Astrocyte (in vitro differentiated cells and primary cell): Measurements from ENCODE around the gene CENPT. TPM values are rescaled to one million over a fixed set of nuclear protein-coding genes. Genes with fewer than 3 reads are reported as not detected.

Source experiments
- DNase-seq: peaks from one replicate; pipeline ENCODE4 v3.0.0-alpha.2; 2010; ENCODE audit warnings: low read depth
- FAIRE-seq: peaks from 2 replicates; lab custom pipeline; 2011; peaks lifted over from hg19 to GRCh38; lab: Jason Lieb, UNC
- H2AFZ ChIP-seq: 2 replicates; pipeline ENCODE4 v1.6.0; 2012; ENCODE audit warnings: low read depth, low read length, inconsistent platforms
- H3K27ac ChIP-seq: 2 replicates; pipeline ENCODE4 v1.5.1; 2011; ENCODE audit warnings: low read depth, low read length, inconsistent platforms
- H3K27me3 ChIP-seq: 2 replicates; pipeline ENCODE4 v1.6.0; 2011; ENCODE audit warnings: low read length, inconsistent platforms; ENCODE audit not compliant: insufficient read depth
- H3K36me3 ChIP-seq: 2 replicates; pipeline ENCODE4 v1.5.1; 2011; ENCODE audit warnings: low read length, inconsistent platforms; ENCODE audit not compliant: insufficient read depth
- H3K4me1 ChIP-seq: 2 replicates; pipeline ENCODE4 v1.5.1; 2011; ENCODE audit warnings: low read length, inconsistent platforms; ENCODE audit not compliant: insufficient read depth
- H3K4me2 ChIP-seq: 2 replicates; pipeline ENCODE4 v1.6.0; 2012; ENCODE audit warnings: low read length, inconsistent platforms
- H3K4me3 ChIP-seq: 2 replicates; pipeline ENCODE4 v1.5.1; 2011; ENCODE audit warnings: low read depth, mild to moderate bottlenecking, low read length, inconsistent platforms; ENCODE audit not compliant: insufficient read depth
- H3K79me2 ChIP-seq: 2 replicates; pipeline ENCODE4 v1.6.0; 2012; ENCODE audit warnings: mild to moderate bottlenecking, low read length, inconsistent platforms; ENCODE audit not compliant: insufficient read depth
- H3K9ac ChIP-seq: 2 replicates; pipeline ENCODE4 v1.6.0; 2012; ENCODE audit warnings: mild to moderate bottlenecking, low read length, inconsistent platforms
- H3K9me3 ChIP-seq: 2 replicates; pipeline ENCODE4 v1.5.1; 2012; ENCODE audit warnings: low read depth, mild to moderate bottlenecking, low read length, inconsistent platforms; ENCODE audit not compliant: insufficient read depth
- H4K20me1 ChIP-seq: 2 replicates; pipeline ENCODE4 v1.6.0; 2012; ENCODE audit warnings: low read length, inconsistent platforms; ENCODE audit not compliant: insufficient read depth
- H3K27ac Mint-ChIP-seq: one replicate; pipeline ENCODE4 v1.8.0; 2021; ENCODE audit warnings: mild to moderate bottlenecking, mixed read lengths; ENCODE audit not compliant: unreplicated experiment
- H3K27me3 Mint-ChIP-seq: one replicate; pipeline ENCODE4 v1.8.0; 2021; ENCODE audit warnings: low read depth, mixed read lengths; ENCODE audit not compliant: unreplicated experiment
- H3K36me3 Mint-ChIP-seq: one replicate; pipeline ENCODE4 v1.8.0; 2021; ENCODE audit warnings: low read depth, mixed read lengths; ENCODE audit not compliant: unreplicated experiment
- H3K4me1 Mint-ChIP-seq: one replicate; pipeline ENCODE4 v1.8.0; 2021; ENCODE audit warnings: low read depth, mixed read lengths; ENCODE audit not compliant: unreplicated experiment
- H3K4me3 Mint-ChIP-seq: one replicate; pipeline ENCODE4 v1.8.0; 2021; ENCODE audit warnings: mild to moderate bottlenecking, moderate library complexity, mixed read lengths; ENCODE audit not compliant: unreplicated experiment
- H3K9me3 Mint-ChIP-seq: one replicate; pipeline ENCODE4 v1.8.0; 2021; ENCODE audit warnings: mild to moderate bottlenecking, mixed read lengths; ENCODE audit not compliant: unreplicated experiment
- CTCF ChIP-seq: IDR thresholded peaks from 2 replicates; pipeline ENCODE4 v1.5.1; 2011; ENCODE audit warnings: low read depth, mild to moderate bottlenecking, inconsistent platforms, low read length, moderate library complexity; ENCODE audit not compliant: insufficient read depth
- EZH2 ChIP-seq: IDR thresholded peaks from 2 replicates; pipeline ENCODE4 v1.6.1; 2012; ENCODE audit warnings: mild to moderate bottlenecking, low read length, inconsistent platforms; ENCODE audit not compliant: insufficient read depth
- total RNA-seq: library from RNA; stranded (reverse); gene quantifications from 2 replicates; pipeline ENCODE4 v1.2.1, GENCODE V29; 2021

CENPT gene
- total RNA-seq, 1 donor from 2014 or later = 79.3 TPM

GRCh38 chr16:67822511-67822910 lies 25.0 kb downstream of the CENPT start:
- TF ChIP-seq EZH2 (no peak), CTCF (no peak)
- H3K27ac Mint-ChIP-seq = no peak overlapping the region
- no peak for FAIRE-seq

DNA sequence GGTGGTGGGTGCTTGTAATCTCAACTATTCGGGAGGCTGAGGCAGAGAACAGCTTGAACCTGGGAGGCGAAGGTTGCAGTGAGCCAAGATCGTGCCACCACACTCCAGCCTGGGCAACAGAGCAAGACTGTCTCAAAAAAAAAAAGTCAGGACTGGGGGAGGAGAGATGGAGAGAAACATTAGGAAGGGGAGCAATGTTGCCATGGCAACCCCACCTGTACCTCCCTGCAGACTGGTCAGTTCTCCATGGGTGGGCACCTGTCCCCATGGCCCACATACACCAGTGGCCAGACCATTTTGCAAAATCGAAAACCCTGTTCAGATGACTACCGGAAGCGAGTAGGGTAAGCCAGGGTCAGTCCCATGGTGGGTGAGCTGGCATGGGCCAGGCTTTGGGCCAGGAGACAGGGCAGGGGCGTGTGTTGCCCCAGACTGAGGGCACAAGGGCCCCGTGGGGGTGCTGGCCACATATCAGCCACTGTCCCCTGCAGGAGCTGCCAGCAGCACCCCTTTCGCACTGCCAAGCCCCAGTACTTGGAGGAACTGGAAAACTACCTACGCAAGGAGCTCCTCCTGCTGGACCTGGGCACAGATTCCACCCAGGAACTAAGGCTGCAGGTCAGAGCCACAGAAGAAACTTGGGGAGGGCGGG lies 26.8 kb downstream of the CENPT start:
- Histone ChIP-seq H3K4me2 (no peak overlapping the region), H3K4me1 (no peaks in the 10 kb centered on the region), H4K20me1 (peaks cover 5% of the 10 kb centered on the region), H3K9ac (no peak overlapping the region), H3K27me3 (no peaks in the 10 kb centered on the region), H2AFZ (no peak overlapping the region), H3K79me2 (no peaks in the 10 kb centered on the region), H3K27ac (no peak overlapping the region), H3K9me3 (no peaks in the 10 kb centered on the region), H3K4me3 (no peak overlapping the region), H3K36me3 (no peaks in the 10 kb centered on the region)
- Mint-ChIP-seq H3K27ac (peak overlapping the region; percentile 47), H3K4me3 (no peak overlapping the region), H3K9me3 (peaks cover 2% of the 10 kb centered on the region), H3K4me1 (peaks cover 6% of the 10 kb centered on the region), H3K27me3 (no peaks in the 10 kb centered on the region), H3K36me3 (peaks cover 8% of the 10 kb centered on the region)
- TF ChIP-seq EZH2 (no peak), CTCF (no peak)
- no peak for DNase-seq
- no peak for FAIRE-seq

More at GRCh38 chr16:67822511-67822910, 25.0 kb downstream of the CENPT start:
- no peaks in the 10 kb centered on the region for H3K79me2 ChIP-seq
- no peak for DNase-seq
- Mint-ChIP-seq H3K36me3 (peaks cover 12% of the 10 kb centered on the region), H3K27me3 (no peaks in the 10 kb centered on the region), H3K4me1 (peaks cover 6% of the 10 kb centered on the region), H3K9me3 (peaks cover 2% of the 10 kb centered on the region), H3K4me3 (no peak overlapping the region)
- H4K20me1 ChIP-seq = peaks cover 5% of the 10 kb centered on the region
- no peak overlapping the region for H3K4me3 ChIP-seq
- no peaks in the 10 kb centered on the region for H3K9me3 ChIP-seq
- H3K27ac ChIP-seq = no peak overlapping the region
- H3K36me3 ChIP-seq = no peaks in the 10 kb centered on the region
- H3K9ac ChIP-seq = no peak overlapping the region
- no peak overlapping the region for H2AFZ ChIP-seq
- H3K4me2 ChIP-seq = no peak overlapping the region
- H3K27me3 ChIP-seq = no peaks in the 10 kb centered on the region
- no peaks in the 10 kb centered on the region for H3K4me1 ChIP-seq

GRCh38 chr16:67814567-67814966 lies 32.9 kb downstream of the CENPT start:
- no peak overlapping the region for H3K27ac ChIP-seq
- H3K4me1 ChIP-seq = no peaks in the 10 kb centered on the region
- H3K9me3 Mint-ChIP-seq = no peaks in the 10 kb centered on the region
- H3K27me3 ChIP-seq = no peaks in the 10 kb centered on the region
- no peaks in the 10 kb centered on the region for H3K79me2 ChIP-seq
- no peaks in the 10 kb centered on the region for H4K20me1 ChIP-seq
- H3K4me2 ChIP-seq = no peak overlapping the region
- H3K9me3 ChIP-seq = no peaks in the 10 kb centered on the region
- no peak overlapping the region for H3K9ac ChIP-seq
- H3K4me3 Mint-ChIP-seq = no peak overlapping the region
- TF ChIP-seq EZH2 (no peak), CTCF (no peak)
- FAIRE-seq (no peak), DNase-seq (no peak)
- no peak overlapping the region for H2AFZ ChIP-seq
- H3K36me3 ChIP-seq = no peaks in the 10 kb centered on the region
- no peaks in the 10 kb centered on the region for H3K27me3 Mint-ChIP-seq
- no peak overlapping the region for H3K4me3 ChIP-seq
- no peaks in the 10 kb centered on the region for H3K36me3 Mint-ChIP-seq
- H3K27ac Mint-ChIP-seq = no peak overlapping the region
- no peaks in the 10 kb centered on the region for H3K4me1 Mint-ChIP-seq
